ENCODE results near the gene METTL24. TPM values are rescaled to one million over a fixed set of nuclear protein-coding genes. Genes with fewer than 3 reads are reported as not detected.

The METTL24 gene
- total RNA-seq, 1 donor from 2014 or later, result 2.3 TPM

DNA sequence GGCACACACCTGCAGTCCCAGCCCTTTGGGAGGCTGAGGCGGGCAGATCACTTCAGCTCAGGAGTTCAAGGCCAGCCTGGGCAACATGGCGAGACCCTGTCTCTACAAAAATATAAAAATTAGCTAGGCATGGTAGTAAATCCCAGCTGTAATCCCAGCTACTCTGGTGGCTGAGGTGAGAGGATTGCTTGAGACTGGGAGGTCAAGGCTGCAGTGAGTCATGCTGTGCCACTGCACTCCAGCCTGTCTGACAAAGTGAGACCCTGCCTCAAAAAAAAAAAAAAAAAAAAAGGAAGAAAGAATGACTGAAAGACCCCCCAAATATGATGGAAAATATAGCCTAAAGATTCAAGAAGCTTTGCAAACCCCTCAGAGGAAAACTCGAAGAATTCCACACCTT, 26.8 kb downstream of the METTL24 start:
- TF ChIP-seq, protein P1, sequence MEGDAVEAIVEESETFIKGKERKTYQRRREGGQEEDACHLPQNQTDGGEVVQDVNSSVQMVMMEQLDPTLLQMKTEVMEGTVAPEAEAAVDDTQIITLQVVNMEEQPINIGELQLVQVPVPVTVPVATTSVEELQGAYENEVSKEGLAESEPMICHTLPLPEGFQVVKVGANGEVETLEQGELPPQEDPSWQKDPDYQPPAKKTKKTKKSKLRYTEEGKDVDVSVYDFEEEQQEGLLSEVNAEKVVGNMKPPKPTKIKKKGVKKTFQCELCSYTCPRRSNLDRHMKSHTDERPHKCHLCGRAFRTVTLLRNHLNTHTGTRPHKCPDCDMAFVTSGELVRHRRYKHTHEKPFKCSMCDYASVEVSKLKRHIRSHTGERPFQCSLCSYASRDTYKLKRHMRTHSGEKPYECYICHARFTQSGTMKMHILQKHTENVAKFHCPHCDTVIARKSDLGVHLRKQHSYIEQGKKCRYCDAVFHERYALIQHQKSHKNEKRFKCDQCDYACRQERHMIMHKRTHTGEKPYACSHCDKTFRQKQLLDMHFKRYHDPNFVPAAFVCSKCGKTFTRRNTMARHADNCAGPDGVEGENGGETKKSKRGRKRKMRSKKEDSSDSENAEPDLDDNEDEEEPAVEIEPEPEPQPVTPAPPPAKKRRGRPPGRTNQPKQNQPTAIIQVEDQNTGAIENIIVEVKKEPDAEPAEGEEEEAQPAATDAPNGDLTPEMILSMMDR (IDR thresholded peaks at IDR 0.05; ENCODE audit: insufficient read depth, low read length, poor library complexity, severe bottlenecking), result no peak
- Histone ChIP-seq H3K27me3 (ENCODE audit: control insufficient read depth, insufficient read depth, low read length) (no peaks in the 10 kb centered on the region), H3K4me3 (ENCODE audit: low read depth, low read length) (no peak overlapping the region), H3K36me3 (ENCODE audit: control insufficient read depth, insufficient read depth, low read length) (no peaks in the 10 kb centered on the region)
- DNase-seq (ENCODE audit: low read depth), result no peak

DNA sequence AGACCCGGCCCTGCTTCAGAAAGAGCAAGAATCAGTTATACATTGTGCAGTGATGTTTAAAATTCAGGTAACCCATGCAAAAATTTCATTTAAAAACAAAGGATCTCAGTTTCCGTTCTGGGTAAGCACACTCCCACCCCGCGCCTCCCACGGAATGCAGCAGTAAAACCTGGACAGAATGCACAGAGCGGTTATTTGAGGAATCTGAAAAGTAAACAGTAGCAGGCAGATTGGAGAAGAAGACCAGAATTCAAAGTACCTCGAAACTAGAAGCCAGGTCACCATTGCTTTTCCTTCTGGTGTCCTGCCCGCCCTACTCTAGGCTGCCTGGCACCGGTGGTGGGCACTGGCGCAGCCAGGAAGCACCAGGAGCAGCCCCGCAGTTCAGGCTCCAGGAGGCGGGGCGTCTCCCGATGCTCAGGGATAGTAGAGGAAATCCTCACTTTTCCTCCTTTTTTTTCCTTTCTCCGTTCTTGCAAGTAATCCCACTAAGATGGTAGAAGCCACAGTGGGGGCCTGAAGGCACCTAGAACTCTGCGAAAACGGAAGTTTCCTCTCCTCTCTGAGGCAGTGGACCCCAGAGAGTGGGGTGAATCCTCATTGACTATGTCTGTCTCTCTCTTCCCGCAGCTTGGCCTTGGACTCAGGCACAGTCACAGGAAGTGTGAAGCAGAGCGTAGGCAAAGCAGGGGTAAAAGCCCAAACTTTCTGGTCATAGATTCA, 28.3 kb downstream of the METTL24 start:
- TF ChIP-seq, protein P1 (IDR thresholded peaks at IDR 0.05; ENCODE audit: insufficient read depth, low read length, poor library complexity, severe bottlenecking), result no peak
- Histone ChIP-seq H3K4me3 (ENCODE audit: low read depth, low read length) (peak overlapping the region; percentile 23), H3K27me3 (ENCODE audit: control insufficient read depth, insufficient read depth, low read length) (no peaks in the 10 kb centered on the region), H3K36me3 (ENCODE audit: control insufficient read depth, insufficient read depth, low read length) (no peaks in the 10 kb centered on the region)
- no peak for DNase-seq (ENCODE audit: low read depth)

DNA sequence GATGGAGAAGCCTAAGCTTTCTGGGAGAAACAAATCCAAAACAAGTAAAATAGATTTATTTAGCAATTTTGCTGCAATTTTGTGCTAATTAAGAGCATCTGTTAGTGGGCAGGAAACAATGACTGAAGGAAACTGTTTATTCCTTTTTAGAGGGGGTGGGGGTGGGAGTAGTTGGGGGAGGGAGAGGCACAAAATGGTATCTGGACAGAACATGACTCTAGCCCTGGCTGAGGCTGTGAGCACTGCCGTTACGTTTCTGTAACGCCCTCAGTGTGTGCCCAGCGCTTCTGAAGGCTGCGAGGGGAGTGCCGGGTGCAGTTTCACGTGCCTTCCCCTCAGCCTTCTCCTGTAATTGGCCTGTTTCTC, 28.8 kb downstream of the METTL24 start:
- DNase-seq (ENCODE audit: low read depth), result no peak
- Histone ChIP-seq H3K4me3 (ENCODE audit: low read depth, low read length) (peak overlapping the region; percentile 23), H3K36me3 (ENCODE audit: control insufficient read depth, insufficient read depth, low read length) (no peaks in the 10 kb centered on the region), H3K27me3 (ENCODE audit: control insufficient read depth, insufficient read depth, low read length) (no peaks in the 10 kb centered on the region)
- TF ChIP-seq, protein P1 (IDR thresholded peaks at IDR 0.05; ENCODE audit: insufficient read depth, low read length, poor library complexity, severe bottlenecking), result no peak

DNA sequence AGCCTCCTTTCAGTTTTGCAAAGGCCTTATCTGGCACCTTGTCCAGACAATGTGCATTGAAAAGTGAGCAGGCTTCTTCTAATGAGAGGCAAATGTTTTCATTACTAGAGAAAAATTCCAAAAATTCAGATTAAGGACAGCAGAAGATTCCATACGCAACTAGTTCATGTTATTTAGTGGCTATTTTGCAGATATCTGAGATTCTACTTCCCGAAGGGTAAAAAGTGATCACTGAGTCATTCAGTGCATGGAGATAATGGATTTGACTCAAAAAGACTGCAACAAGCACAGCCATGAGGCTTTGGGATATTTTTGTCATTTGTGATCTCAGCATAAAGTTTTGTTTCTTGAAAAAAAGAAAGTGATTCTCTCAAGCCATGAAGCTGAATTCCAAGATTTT, 29.9 kb downstream of the METTL24 start:
- TF ChIP-seq, protein P1 (IDR thresholded peaks at IDR 0.05; ENCODE audit: insufficient read depth, low read length, poor library complexity, severe bottlenecking), result no peak
- no peaks in the 10 kb centered on the region for H3K36me3 ChIP-seq (ENCODE audit: control insufficient read depth, insufficient read depth, low read length)
- no peaks in the 10 kb centered on the region for H3K27me3 ChIP-seq (ENCODE audit: control insufficient read depth, insufficient read depth, low read length)
- H3K4me3 ChIP-seq (ENCODE audit: low read depth, low read length), result no peak overlapping the region
- no peak for DNase-seq (ENCODE audit: low read depth)

DNA sequence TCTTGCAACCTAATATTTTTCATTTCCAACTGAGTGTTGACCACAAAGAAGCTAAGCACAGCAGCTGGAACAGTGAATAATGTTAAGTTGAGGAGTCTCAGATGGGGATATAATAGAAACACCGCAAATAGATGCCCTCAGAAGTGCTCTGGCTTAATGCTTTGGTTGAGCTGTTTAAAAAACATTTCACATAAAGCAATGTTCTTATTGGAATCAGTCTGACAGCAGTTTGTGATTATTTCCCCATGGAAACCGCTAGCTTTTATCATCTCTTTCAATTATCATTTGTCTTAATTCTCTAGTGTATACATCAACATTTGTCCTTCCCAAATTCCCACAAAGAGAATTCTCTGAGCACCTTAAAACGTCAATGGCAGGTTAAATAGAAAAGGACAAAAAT, 30.8 kb downstream of the METTL24 start:
- no peak for DNase-seq (ENCODE audit: low read depth)
- Histone ChIP-seq H3K36me3 (ENCODE audit: control insufficient read depth, insufficient read depth, low read length) (no peaks in the 10 kb centered on the region), H3K4me3 (ENCODE audit: low read depth, low read length) (no peak overlapping the region), H3K27me3 (ENCODE audit: control insufficient read depth, insufficient read depth, low read length) (no peaks in the 10 kb centered on the region)
- TF ChIP-seq, protein P1 (IDR thresholded peaks at IDR 0.05; ENCODE audit: insufficient read depth, low read length, poor library complexity, severe bottlenecking), result no peak

DNA sequence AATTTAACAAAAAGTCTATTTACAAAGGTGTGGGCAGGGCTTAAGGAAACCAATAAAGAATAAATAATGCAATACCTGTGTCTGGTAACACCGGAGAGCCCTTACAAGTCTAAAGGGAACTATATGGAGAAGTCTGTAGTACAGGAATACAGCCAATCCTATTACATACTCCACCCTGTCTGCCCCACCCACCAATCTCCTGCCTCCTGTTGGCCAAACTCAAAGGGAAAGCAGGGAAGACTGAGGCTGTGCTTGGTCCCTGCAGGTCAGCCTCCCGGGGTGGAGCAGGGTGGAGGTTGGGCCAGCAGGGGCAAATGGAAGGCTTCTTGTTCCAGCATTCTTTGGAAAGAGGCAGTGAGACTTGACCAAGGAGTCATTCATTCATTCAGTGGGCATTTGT, 31.5 kb downstream of the METTL24 start:
- TF ChIP-seq, protein P1 (IDR thresholded peaks at IDR 0.05; ENCODE audit: insufficient read depth, low read length, poor library complexity, severe bottlenecking), result no peak
- no peaks in the 10 kb centered on the region for H3K27me3 ChIP-seq (ENCODE audit: control insufficient read depth, insufficient read depth, low read length)

More for the DNA sequence above, 31.5 kb downstream of the METTL24 start:
- no peak for DNase-seq (ENCODE audit: low read depth)
- no peak overlapping the region for H3K4me3 ChIP-seq (ENCODE audit: low read depth, low read length)
- H3K36me3 ChIP-seq (ENCODE audit: control insufficient read depth, insufficient read depth, low read length), result no peaks in the 10 kb centered on the region
